ENCODE results near the gene DGUOK.

DNA sequence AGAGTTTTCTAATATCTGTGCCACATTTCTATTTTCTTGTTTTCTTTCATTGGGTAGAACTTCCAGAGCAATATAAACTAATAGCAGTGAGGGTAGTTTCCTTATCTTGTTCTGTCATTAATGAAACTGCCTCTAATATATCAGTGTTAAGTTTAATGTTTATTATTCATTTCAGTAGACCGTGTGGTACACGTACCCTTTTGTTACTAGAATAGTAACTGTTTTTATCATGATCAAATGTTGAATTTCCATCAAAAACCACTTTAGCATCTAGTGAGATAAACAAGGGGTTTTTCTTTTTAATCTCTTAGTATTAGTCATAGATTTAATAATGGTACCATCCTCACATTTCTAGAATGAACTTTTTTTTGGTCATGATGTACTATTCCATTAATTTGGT lies 16.0 kb downstream of the DGUOK start:
- TF ChIP-seq POLR2A (IDR thresholded peaks at IDR 0.05), result no peak
- TF ChIP-seq, protein P1, sequence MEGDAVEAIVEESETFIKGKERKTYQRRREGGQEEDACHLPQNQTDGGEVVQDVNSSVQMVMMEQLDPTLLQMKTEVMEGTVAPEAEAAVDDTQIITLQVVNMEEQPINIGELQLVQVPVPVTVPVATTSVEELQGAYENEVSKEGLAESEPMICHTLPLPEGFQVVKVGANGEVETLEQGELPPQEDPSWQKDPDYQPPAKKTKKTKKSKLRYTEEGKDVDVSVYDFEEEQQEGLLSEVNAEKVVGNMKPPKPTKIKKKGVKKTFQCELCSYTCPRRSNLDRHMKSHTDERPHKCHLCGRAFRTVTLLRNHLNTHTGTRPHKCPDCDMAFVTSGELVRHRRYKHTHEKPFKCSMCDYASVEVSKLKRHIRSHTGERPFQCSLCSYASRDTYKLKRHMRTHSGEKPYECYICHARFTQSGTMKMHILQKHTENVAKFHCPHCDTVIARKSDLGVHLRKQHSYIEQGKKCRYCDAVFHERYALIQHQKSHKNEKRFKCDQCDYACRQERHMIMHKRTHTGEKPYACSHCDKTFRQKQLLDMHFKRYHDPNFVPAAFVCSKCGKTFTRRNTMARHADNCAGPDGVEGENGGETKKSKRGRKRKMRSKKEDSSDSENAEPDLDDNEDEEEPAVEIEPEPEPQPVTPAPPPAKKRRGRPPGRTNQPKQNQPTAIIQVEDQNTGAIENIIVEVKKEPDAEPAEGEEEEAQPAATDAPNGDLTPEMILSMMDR (IDR thresholded peaks at IDR 0.05), result no peak

All from prostate gland (tissue), 2 donors.